Cerebellar nuclear complex (tissue), 1 donor: ENCODE results near the gene GPBP1L1.
"Not testable (repeated sequence)": the region's sequence is repeated elsewhere in the genome, so short reads cannot be mapped to it uniquely, and the experiment has no call there.

Source experiments
- DNase-seq, 2 experiments: peaks; one replicate each; lab custom pipeline; 2025; lab: John Stamatoyannopoulos, UW

GPBP1L1 gene

GRCh38 chr1:45686288-45687013 is at the start of gene GPBP1L1:
GPBP1L1 (minus strand) TSS chr1:45686533; CDS start chr1:45659087, 27,446 bp downstream.
- peak; percentile 79 to 81 for DNase-seq

- no peak for DNase-seq
These were observed 44.5 kb upstream of the GPBP1L1 start for GRCh38 chr1:45730780-45731319.

GRCh38 chr1:45730075-45730779 is 43.9 kb upstream of the GPBP1L1 start:
- no peak for DNase-seq

GRCh38 chr1:45726007-45726406 is 39.7 kb upstream of the GPBP1L1 start:
- DNase-seq = not testable (repeated sequence)

GRCh38 chr1:45723248-45723930 is 37.1 kb upstream of the GPBP1L1 start:
- DNase-seq = no peak

- DNase-seq = no peak
These were observed 36.5 kb upstream of the GPBP1L1 start for GRCh38 chr1:45722809-45723208.

- DNase-seq = no peak
These were observed 34.9 kb upstream of the GPBP1L1 start for GRCh38 chr1:45721207-45721606.

- DNase-seq = peak in 1 of 2 experiments; percentile 34
These were observed 32.0 kb upstream of the GPBP1L1 start for GRCh38 chr1:45718289-45718688.

- not testable (repeated sequence) for DNase-seq
These were observed 31.1 kb upstream of the GPBP1L1 start for GRCh38 chr1:45717386-45717785.

- DNase-seq = no peak
These were observed 30.4 kb upstream of the GPBP1L1 start for GRCh38 chr1:45716700-45717099.

- no peak for DNase-seq
These were observed 27.4 kb upstream of the GPBP1L1 start for GRCh38 chr1:45713711-45714110.

GRCh38 chr1:45704637-45705036 is 18.3 kb upstream of the GPBP1L1 start:
- DNase-seq = no peak

- DNase-seq = no peak
These were observed 8.5 kb upstream of the GPBP1L1 start for GRCh38 chr1:45694823-45695222.

- DNase-seq = not testable (repeated sequence)
These were observed 7.5 kb upstream of the GPBP1L1 start for GRCh38 chr1:45693811-45694210.

GRCh38 chr1:45687754-45688740 is 1.7 kb upstream of the GPBP1L1 start, which contains the start of gene TMEM69:
TMEM69 (plus strand) TSS chr1:45688181; CDS start chr1:45691069, 2,888 bp downstream.
- DNase-seq = peak in 1 of 2 experiments; percentile 62

GRCh38 chr1:45687014-45687753 is 851 bp upstream of the GPBP1L1 start:
- peak; percentile 82 to 98 for DNase-seq

GRCh38 chr1:45686015-45686287 is 382 bp downstream of the GPBP1L1 start:
- no peak for DNase-seq

GRCh38 chr1:45685308-45686014 is 872 bp downstream of the GPBP1L1 start:
- no peak for DNase-seq

GRCh38 chr1:45684402-45684801 is 1.9 kb downstream of the GPBP1L1 start:
- no peak for DNase-seq

- no peak for DNase-seq
These were observed 3.4 kb downstream of the GPBP1L1 start for GRCh38 chr1:45682942-45683341.
